ENCODE data around the gene RDH5. TPM values are rescaled to one million over a fixed set of nuclear protein-coding genes. Genes with fewer than 3 reads are reported as not detected.

The RDH5 gene
- total RNA-seq, 6 experiments from 2014 or later = 6.6 to 13.2 (median 7.8) TPM

DNA sequence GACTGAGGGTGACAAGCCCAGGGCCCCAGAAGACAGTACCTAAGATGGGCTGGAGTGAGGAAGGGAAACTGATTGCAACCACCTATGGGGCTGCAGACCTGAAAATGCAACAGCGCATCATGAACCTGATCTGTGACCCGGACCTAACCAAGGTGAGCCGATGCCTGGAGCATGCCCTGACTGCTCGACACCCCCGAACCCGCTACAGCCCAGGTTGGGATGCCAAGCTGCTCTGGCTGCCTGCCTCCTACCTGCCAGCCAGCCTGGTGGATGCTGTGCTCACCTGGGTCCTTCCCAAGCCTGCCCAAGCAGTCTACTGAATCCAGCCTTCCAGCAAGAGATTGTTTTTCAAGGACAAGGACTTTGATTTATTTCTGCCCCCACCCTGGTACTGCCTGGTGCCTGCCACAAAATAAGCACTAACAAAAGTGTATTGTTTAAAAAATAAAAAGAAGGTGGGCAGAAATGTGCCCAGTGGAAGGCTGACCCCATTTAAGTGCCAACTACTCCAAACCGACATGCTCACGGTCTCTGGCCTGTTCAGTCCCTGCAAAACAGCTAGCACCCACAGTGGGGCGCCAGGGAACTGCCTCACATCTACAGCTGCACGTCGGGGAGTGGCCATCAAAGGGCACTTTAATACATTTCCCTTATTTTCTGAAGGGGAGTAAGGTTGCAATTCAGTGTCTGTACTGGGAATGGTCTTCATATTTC lies 4.2 kb downstream of the RDH5 start:
- peaks cover 74% of the 10 kb centered on the region for H3K4me1 Mint-ChIP-seq (ENCODE audit: low read depth)
- H3K27me3 Mint-ChIP-seq (ENCODE audit: insufficient read depth) = peaks cover 15% of the 10 kb centered on the region
- H3K9me3 Mint-ChIP-seq = no peaks in the 10 kb centered on the region
- peak overlapping the region; percentile 67 for H3K27ac Mint-ChIP-seq
- peak; percentile 73 for TF ChIP-seq CTCF (IDR thresholded peaks at IDR 0.05)
- DNase-seq = peak; percentile 57
- peak overlapping the region; percentile 20 for H3K4me3 Mint-ChIP-seq
- peaks cover 43% of the 10 kb centered on the region for H3K36me3 Mint-ChIP-seq (ENCODE audit: low read depth)

DNA sequence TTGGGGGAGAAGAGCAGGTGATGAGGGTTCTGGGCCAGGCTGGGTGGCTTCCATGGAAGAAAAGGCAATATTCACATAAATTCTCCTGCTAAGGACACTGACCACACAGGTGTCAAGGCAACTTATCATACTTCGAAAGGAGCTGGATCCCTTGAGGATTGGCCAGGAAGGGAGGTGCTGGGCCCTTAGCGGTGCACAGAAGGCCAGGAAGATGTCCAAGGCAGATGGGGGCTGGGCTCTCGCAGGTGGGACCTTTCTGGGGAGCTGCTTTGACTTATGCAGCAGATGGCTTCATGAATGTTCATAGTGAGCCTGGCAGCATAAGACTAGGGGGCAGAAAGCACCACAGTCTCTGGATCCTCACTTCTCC lies 4.7 kb downstream of the RDH5 start:
- no peak for DNase-seq
- H3K27ac Mint-ChIP-seq = peak overlapping the region; percentile 67
- TF ChIP-seq CTCF (IDR thresholded peaks at IDR 0.05) = peak; percentile 40; the same call in 1 of the 2 replicates
- peaks cover 43% of the 10 kb centered on the region for H3K36me3 Mint-ChIP-seq (ENCODE audit: low read depth)
- H3K27me3 Mint-ChIP-seq (ENCODE audit: insufficient read depth) = peaks cover 14% of the 10 kb centered on the region
- peaks cover 74% of the 10 kb centered on the region for H3K4me1 Mint-ChIP-seq (ENCODE audit: low read depth)
- no peaks in the 10 kb centered on the region for H3K9me3 Mint-ChIP-seq
- peak overlapping the region; percentile 20 for H3K4me3 Mint-ChIP-seq

DNA sequence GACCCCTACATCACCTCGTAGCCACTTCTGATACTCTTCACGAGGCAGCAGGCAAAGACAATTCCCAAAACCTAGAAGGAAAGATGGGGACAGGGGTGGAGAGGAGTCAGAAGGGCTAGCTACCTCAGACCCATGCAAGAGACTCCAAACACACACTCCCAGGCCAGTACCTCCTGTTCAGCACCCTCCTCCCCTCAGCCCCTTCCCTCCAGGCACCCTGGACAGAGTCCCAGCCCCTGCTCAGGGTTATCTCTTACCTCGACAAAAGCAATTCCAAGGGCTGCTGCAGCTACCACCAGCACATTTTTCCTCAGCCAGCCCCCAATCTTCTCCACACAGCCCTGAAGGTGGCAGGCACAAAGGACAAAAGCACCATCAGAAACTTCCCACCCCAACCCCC lies 5.4 kb downstream of the RDH5 start:
- H3K27me3 Mint-ChIP-seq (ENCODE audit: insufficient read depth) = peaks cover 15% of the 10 kb centered on the region
- H3K9me3 Mint-ChIP-seq = no peaks in the 10 kb centered on the region
- H3K4me1 Mint-ChIP-seq (ENCODE audit: low read depth) = peaks cover 74% of the 10 kb centered on the region
- H3K27ac Mint-ChIP-seq = peak overlapping the region; percentile 69
- TF ChIP-seq CTCF (IDR thresholded peaks at IDR 0.05) = no peak
- DNase-seq = no peak
- peak overlapping the region; percentile 93 for H3K4me3 Mint-ChIP-seq
- H3K36me3 Mint-ChIP-seq (ENCODE audit: low read depth) = peaks cover 43% of the 10 kb centered on the region

GRCh38 chr12:55726971-55727370 lies 6.8 kb downstream of the RDH5 start:
- no peak for TF ChIP-seq CTCF (IDR thresholded peaks at IDR 0.05)
- Mint-ChIP-seq H3K4me3 (peak overlapping the region; percentile 93), H3K9me3 (no peaks in the 10 kb centered on the region), H3K36me3 (ENCODE audit: low read depth) (peaks cover 43% of the 10 kb centered on the region), H3K27ac (peak overlapping the region; percentile 90), H3K4me1 (ENCODE audit: low read depth) (peaks cover 65% of the 10 kb centered on the region), H3K27me3 (ENCODE audit: insufficient read depth) (peaks cover 11% of the 10 kb centered on the region)
- no peak for DNase-seq

- peak overlapping the region; percentile 93 for H3K4me3 Mint-ChIP-seq
- H3K36me3 Mint-ChIP-seq (ENCODE audit: low read depth) = peaks cover 43% of the 10 kb centered on the region
- H3K27ac Mint-ChIP-seq = peak overlapping the region; percentile 90
- peaks cover 11% of the 10 kb centered on the region for H3K27me3 Mint-ChIP-seq (ENCODE audit: insufficient read depth)
- DNase-seq = peak; percentile 66
- peaks cover 62% of the 10 kb centered on the region for H3K4me1 Mint-ChIP-seq (ENCODE audit: low read depth)
- no peak for TF ChIP-seq CTCF (IDR thresholded peaks at IDR 0.05)
- H3K9me3 Mint-ChIP-seq = no peaks in the 10 kb centered on the region
These were observed 7.5 kb downstream of the RDH5 start for GRCh38 chr12:55727643-55728185.

All from HFFc6 (cell line).